B cell (primary cell): ENCODE measurements around the gene FHIT.

Source experiments
- CTCF ChIP-seq: fragments of 200-600 bp; IDR thresholded peaks from one replicate; pipeline ENCODE4 v1.8.0; 2022; ENCODE audit warnings: antibody characterized with exemption, mild to moderate bottlenecking
- EZH2 ChIP-seq: IDR thresholded peaks from 2 replicates; pipeline ENCODE4 v1.6.1; 2012; ENCODE audit warnings: borderline replicate concordance, low read depth, mild to moderate bottlenecking, moderate library complexity, low read length; ENCODE audit not compliant: insufficient read depth, poor library complexity, severe bottlenecking

- TF ChIP-seq CTCF (no peak), EZH2 (no peak)
These were observed 1388.6 kb downstream of the FHIT start for GRCh38 chr3:59862686-59863085.
